22Rv1 (cell line): ENCODE measurements around the gene OTUD5.

ENCODE experiments used
- ZFX ChIP-seq: fragments of 450-650 bp; IDR thresholded peaks from 2 replicates; pipeline ENCODE4 v1.6.1; 2017; ENCODE audit warnings: antibody characterized with exemption, borderline replicate concordance
- TF ChIP-seq, protein P1 (sequence below): fragments of 450-650 bp; IDR thresholded peaks from 2 replicates; pipeline ENCODE4 v1.5.1; 2017; ENCODE audit warnings: mild to moderate bottlenecking

DNA sequence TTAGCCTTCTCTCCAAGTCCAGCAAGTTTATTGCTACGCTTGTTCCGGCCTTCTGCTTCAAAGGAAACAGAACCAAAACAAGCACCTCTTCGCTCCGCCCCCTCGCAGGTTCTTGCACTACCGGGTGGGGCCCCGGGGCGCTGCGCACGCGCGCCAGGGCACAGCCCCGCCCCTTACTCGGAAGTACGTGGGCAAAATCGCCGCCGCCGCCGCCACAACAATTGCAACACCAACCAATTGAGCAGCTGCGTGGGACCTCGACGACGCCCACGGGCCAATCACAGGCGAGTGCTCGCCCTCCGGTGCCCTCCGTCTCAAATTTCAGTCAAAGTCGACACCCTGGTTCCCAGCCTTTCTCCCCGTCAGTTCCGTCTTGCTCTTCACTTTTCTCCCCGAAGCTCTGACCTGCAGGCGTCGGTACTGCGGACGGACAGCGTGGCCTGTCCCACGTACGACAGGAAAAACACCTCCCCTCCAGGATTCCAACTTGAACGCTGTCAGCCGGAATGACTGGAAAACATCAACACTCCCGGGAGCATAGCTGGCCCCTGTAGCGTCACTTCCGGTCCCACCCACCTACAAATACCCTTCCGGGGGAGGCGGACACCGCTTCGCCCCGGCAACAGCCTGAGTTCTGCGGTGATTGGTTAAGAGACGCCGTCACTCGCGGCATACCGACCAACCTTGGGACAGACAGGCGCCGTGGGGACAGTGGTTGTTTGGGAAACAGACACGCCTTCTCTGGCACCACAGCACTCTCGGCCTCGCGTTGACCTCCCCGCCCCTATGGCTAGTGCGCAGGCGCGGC, 624 bp upstream of the OTUD5 start:
- TF ChIP-seq, protein P1, sequence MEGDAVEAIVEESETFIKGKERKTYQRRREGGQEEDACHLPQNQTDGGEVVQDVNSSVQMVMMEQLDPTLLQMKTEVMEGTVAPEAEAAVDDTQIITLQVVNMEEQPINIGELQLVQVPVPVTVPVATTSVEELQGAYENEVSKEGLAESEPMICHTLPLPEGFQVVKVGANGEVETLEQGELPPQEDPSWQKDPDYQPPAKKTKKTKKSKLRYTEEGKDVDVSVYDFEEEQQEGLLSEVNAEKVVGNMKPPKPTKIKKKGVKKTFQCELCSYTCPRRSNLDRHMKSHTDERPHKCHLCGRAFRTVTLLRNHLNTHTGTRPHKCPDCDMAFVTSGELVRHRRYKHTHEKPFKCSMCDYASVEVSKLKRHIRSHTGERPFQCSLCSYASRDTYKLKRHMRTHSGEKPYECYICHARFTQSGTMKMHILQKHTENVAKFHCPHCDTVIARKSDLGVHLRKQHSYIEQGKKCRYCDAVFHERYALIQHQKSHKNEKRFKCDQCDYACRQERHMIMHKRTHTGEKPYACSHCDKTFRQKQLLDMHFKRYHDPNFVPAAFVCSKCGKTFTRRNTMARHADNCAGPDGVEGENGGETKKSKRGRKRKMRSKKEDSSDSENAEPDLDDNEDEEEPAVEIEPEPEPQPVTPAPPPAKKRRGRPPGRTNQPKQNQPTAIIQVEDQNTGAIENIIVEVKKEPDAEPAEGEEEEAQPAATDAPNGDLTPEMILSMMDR: no peak
- no peak for TF ChIP-seq ZFX
